ENCODE results near the gene LMO7.

DNA sequence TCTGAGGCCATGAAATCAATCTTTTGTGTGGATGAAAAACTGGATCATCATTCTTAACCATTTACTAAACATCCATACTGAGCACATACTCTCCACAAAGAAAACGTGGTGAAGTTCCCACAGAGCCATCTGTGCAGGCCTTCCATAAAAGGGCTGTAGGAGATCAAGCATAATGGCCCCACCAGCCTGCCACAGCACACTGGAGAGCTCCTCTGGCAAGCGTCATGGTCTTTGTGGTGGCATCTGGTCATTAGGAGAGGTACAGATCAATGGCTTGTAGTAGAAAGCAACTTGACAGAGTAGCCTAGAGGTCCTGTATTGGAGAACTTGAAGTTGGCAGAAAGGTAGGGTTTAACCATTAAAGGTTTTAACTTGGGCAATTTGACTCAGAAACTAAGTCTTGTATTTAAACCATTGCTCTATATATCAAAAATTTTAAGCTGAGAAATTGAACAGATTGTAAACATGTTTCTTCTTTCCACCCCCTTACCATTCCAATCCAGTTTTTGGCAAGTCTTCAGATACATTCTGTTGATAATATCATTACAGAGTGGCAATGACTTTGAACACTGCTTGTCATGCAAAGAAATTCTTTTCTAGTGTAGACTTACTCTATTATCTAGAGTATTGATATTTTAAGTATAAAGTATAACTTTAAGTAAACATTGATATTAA lies 128.3 kb downstream of the LMO7 start:
- TF ChIP-seq, protein P1, sequence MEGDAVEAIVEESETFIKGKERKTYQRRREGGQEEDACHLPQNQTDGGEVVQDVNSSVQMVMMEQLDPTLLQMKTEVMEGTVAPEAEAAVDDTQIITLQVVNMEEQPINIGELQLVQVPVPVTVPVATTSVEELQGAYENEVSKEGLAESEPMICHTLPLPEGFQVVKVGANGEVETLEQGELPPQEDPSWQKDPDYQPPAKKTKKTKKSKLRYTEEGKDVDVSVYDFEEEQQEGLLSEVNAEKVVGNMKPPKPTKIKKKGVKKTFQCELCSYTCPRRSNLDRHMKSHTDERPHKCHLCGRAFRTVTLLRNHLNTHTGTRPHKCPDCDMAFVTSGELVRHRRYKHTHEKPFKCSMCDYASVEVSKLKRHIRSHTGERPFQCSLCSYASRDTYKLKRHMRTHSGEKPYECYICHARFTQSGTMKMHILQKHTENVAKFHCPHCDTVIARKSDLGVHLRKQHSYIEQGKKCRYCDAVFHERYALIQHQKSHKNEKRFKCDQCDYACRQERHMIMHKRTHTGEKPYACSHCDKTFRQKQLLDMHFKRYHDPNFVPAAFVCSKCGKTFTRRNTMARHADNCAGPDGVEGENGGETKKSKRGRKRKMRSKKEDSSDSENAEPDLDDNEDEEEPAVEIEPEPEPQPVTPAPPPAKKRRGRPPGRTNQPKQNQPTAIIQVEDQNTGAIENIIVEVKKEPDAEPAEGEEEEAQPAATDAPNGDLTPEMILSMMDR (IDR thresholded peaks at IDR 0.05): no peak
- TF ChIP-seq POLR2A (IDR thresholded peaks at IDR 0.05): no peak
